Fibroblast of gingiva (primary cell): Measurements from ENCODE around the gene ZNF319.
"Not testable (repeated sequence)": the region's sequence is repeated elsewhere in the genome, so short reads cannot be mapped to it uniquely, and the experiment has no call there.

Source experiments
- DNase-seq: peaks from one replicate; pipeline ENCODE4 v3.0.0-alpha.2; 2011; ENCODE audit warnings: low read depth

The ZNF319 gene

DNA sequence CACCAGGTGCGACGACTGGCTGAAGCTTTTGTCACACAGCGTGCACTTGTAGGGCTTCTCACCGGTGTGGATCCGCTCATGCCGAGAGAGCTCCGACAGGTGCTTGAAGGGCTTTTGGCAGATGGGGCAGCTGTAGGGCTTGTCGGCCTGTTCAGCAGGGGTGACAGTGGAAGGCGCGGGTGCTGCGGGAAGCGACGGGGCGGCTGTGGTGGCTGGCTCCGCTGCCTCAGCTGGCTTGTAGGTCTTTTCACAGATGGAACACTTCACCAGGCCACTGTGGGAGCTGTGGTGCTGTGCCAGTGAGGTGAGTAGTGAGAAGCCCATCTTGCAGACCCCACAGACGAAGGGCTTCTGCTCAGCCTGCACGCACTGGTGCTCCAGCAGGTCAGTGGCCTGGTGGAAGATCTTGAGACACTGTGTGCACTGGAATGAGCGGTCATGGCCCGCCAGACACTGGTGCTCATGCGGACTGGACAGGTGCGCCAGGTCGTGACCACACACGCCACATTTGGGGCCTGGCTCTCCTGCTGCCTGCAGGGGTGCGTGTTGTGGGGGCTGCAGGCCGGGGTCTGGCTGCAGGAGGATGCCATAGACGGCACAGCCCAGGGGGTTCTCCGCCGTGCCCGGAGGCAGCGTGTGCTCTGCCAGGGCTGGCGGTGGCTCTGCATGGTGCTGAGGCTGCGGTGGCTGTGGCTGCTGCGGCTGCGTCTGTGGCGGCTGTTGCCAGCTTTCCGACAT lies 2.8 kb downstream of the ZNF319 start:
- no peak for DNase-seq

DNA sequence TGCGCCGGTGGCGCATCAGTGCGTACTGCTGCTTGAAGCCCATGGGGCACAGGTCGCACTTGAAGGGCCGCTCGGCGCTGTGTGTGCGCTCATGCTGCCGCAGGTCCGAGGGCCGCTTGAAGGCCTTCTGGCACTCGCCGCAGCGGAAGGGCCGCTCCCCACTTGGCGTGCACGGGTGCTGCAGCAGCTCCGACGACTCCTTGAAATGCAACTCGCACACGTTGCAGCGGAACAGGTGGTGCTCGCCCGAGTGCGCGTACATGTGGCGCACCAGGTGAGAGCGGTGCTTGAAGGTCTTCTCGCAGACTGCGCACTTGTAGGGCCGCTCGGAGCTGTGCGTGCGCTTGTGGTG lies 3.3 kb downstream of the ZNF319 start:
- DNase-seq = no peak

DNA sequence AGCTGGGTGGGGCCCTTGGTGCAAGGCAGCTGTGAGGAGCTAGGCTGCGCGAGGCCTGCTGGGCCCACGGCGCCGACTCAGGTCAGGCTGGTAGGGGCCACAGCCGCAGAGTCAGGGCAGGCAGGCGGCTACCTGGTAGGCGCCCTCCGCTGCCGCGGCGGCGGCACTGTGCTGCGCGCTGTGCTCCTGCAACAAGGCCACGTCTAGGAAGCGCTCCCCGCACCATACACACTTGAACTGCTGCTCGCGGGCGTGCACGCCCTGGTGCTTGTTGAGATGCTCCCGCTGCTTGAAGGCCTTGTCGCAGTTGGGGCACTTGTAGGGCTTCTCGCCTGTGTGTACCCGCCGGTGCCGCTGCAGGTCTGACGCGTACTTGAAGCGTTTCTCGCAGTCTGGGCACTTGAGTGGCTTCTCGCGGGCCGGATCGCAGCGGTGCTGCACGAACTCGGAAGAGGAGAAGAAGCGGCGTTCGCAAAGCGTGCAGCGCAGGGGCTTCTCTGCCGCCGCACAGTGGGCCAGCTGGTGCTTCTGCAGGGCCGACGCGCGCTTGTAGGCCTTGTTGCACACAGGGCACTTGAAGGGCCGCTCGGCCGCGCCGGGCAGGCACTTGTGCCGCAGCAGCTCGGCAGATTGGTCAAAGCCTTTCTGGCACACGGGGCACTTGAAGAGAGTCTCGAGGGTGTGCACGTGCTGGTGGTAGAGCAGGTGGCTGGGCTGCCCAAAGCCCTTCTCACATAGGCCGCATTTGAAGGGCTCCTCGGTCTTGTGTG lies 3.9 kb downstream of the ZNF319 start:
- no peak for DNase-seq

DNA sequence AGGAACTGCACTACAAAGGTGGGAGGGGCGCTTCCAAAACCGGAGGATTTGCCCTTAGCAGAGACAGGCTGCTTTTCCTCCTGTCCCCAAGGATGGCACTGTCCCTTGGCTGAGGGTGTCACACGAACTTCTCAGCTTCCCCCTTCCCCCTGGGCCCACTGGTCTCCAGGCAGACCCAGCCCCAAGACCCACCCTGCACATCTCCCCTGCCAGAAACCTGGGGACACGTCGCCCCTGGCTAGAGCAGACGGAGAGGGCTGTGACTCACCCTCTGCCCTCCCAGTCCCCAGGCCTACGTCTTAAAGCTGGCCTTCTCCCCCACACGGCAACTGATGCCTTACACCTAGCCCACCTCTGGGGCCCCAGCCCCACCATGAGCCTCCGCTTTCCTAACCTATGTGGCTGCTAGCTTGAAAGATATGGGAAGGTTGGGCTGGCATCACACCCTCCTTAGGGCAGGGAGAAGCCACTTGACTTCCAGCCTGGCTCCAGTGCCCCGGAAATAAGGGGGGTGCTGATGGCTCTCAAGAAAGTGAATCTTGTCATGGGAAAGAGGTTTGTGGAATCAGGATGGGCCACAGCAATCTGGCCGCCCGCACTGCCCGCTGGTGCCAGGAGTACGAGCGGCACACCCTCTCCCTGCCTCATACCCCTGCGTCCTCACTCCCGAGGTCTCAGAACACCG lies 4.6 kb downstream of the ZNF319 start:
- no peak for DNase-seq

DNA sequence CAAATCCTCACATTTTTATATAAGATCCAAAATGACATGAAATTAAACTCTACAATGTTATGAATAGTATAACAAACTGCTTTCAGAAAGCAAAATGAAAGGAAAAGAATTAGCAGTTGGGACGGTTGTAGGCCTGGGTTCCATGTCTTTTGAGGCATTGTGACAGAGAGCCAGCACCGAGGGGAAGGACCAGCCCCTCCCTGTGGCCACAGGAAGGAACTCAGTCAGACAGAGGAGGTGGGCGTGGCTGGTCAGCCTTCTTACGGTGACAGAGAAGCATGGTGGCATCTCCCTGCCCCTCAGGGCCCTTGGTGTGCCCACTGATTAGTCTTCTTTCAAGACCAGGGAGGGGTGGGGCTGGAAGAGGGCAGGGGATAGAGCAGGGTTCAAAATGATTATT lies 5.7 kb downstream of the ZNF319 start:
- DNase-seq = peak; percentile 29

DNA sequence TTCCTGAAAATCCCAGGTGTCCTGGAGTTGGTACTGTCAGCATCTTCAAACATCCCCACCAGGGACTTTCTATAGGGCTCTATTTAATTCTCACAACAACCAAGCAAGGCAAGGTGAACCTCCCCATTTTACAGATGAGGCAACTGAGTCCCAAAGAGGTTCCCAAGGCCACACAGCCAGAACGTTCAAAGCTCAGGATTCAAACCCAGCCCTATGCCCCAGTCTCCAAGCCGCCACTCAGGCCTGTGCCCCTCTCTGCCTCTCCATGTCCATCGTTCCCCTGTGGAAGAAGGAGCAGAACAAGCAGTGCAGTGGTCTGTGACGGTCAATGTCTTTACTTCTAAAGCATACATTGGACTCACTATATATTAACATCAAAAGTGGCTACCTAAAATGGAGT lies 6.1 kb downstream of the ZNF319 start:
- no peak for DNase-seq

DNA sequence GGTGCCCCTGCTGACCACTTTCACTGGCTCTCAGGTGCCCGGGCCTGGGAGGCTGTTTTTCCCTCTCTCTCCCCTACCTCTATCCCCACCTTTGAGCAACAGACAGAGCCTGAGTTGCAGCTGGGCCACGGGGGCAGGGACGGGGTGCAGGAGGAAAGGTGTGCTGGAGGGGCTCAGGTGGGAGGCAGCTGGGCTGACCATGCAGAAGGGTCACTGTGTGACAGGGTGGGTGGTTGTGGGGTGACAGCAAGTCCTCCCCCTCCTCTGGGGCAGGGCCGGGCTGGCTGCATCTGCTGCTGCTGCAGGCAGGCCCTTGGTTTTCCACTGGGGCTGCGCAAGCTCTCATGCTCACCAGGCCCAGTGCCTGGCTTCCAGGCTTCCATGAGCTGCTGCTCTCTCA lies 6.6 kb downstream of the ZNF319 start:
- DNase-seq = no peak

DNA sequence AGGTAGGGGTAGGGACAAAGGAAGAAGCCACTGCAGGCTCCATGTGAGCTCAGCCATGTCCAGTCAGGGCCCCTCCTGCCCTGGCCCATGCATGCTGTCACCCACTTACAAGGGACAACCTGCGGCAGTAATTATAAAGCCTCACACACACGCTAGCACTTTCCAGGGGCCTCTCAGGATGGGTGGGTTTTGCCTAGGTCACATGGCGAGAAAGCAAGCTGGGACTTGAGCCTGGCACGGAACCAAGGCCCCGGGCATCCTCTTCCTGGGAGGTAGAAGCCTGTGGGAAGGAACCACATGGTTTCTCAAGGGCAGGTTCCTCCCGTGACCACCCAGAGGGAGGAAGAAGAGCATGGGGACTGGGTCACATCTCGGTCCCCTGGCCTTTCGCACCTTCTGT lies 7.0 kb downstream of the ZNF319 start:
- no peak for DNase-seq

DNA sequence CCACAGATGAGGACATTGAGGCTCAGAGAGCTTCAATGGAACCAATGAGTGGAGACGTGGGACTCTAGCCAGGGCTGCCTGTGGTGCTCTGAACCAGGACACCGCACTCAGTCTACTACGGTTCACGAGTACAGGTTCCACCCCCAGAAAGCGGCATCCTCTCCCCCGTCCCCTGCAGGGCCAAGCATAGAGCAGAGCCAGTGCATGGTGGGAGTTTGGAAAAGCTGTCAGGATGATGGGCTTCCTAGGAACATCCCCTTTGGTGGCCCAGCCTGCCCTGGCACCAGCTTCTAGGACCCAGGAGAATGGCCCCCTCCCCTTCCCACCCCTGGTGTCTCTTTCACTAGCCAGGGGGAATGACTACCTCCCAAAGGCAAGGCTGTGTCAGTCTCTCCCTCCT lies 8.4 kb downstream of the ZNF319 start:
- no peak for DNase-seq

DNA sequence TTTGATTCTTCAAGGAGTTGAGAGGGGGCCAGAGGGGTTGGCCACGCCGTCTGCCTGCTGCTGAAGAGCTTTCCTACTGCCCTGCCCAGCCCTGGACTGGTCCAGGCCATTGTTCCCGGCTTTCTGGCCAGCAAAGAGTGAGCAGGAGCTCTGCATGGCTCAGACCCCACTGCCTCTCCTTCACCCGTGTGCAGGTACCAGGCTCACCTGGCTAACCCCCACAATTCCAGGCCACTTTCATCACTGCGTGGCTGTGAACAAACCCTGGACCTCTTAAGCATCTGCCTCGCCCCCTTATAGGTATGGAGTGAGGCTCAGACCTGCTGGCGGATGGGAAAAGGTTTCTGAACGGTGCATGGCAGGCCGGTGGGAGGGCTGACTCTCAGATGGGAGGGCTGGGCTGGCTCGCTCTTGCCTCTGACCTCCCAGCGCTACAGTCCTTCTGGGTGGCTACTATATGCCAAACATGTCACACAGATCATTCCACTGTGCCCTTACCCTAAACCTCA lies 8.9 kb downstream of the ZNF319 start:
- no peak for DNase-seq

DNA sequence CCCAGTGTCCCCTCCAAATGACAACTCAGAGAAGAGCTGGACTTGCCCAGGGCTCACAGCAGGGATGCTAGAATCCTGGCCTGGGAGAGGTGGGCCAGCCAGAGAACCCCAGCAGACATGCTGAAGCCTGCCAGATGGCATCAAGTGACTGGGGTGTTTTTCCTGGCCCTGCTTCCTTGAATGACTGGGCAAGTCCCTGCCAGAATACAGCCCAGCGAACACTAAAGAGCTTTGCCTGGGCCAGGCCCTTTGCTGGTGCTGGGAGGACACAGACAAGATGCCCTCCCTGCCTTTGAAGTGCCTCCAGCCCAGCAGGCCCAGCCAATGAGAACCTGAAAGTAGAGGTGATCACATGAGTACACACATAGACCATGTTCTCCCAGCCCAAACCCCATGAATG lies 11.5 kb downstream of the ZNF319 start:
- no peak for DNase-seq

DNA sequence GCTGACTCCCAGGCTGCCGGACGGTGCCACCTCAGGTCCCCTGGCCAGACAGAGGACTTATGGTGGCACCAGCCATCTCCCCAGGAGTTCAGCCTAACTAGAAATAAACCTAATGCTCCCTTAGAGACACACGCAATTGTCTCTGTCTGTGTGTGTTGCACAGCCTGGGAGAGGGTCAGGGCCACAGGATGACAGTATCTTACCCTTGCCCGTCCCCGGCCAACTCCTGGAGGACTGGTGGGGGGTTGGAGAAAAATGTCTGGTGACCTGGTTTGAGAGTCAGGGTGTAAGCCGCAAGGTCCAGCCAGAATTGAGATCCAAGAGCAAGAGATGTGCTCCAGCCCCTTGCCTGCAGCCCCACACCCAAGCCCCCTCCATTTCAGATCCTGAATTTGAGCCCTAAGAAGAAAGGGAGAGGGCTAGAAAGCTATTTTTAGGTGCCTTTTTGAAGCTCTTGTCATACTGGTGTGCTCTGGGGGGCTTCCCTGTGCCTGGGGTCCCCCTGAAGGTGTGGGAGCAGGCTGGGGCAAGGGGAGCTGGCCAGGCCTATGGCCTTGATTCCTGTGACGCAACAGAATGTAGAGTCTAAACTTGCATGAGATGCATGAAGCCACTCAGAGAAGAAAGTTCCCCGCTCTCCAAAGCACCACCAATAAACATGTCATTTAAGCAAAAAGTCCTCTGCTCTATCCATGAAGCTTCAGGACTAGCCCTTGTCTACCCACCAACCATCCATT lies 12.9 kb downstream of the ZNF319 start:
- no peak for DNase-seq

DNA sequence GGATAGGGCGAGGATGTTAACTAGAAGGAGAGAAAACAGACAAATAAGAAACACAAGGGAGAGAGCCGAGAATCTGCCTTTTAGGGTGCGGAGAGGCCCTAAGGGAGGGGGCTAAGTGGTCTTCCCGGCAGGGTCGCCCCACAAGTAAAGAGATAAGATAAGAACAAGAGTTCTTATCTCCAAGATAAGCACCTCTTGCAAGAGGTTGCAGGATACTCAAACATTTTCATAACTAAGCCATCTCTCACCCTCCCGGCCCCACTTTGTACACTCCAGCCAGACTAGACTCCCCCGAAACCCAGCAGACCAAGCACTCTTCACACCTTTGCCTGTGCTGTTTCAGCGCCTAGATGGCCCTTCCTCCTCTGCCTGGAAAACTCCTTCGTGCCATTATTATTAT lies 14.3 kb downstream of the ZNF319 start:
- no peak for DNase-seq

DNA sequence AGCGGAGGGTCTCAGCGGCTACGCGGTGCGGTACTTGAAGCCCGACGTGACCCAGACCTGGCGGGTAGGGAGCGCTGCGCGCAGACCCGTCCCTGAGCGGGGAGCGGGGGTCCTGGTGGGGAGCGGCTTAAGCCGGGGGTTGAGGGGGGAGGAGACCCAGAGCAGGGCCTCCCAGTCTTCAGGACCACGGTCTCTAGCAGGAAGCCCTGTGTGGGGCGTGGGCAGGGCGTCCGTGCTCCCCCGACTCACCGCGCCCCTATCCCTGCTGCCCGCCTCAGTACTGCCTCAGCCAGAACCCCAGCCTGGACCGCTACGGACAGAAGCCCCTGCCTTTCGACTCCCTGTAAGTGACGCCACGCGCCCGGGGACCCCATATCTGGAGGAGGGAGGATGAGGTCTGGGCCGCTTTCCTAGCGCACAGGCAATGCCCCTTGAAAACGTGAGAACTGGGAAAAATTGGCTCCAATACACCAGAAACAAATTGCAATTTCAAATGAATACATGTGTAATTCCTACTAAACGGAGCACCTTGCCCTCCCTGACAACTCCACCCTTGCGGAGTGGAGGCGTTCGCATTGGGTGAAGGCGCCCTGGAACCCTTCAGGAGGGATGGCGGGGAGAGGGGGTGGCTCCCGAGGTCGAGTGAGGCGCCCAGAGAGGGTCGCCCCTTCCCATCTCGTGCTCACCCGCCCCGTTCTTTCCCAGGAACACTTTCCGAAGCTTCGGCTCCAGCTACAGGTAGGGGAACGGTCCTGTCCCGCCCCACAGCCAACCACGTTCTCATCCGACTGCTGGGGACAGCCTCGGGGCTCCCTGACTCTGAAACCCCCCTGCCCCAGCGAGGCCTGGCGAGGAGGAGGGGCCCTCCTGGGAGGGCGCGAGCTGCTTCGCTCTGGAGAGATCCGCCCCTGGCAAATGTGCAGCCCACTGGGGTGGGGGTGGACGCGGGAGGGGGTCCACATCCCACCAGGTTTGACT lies 15.0 kb downstream of the ZNF319 start:
- DNase-seq = no peak

DNA sequence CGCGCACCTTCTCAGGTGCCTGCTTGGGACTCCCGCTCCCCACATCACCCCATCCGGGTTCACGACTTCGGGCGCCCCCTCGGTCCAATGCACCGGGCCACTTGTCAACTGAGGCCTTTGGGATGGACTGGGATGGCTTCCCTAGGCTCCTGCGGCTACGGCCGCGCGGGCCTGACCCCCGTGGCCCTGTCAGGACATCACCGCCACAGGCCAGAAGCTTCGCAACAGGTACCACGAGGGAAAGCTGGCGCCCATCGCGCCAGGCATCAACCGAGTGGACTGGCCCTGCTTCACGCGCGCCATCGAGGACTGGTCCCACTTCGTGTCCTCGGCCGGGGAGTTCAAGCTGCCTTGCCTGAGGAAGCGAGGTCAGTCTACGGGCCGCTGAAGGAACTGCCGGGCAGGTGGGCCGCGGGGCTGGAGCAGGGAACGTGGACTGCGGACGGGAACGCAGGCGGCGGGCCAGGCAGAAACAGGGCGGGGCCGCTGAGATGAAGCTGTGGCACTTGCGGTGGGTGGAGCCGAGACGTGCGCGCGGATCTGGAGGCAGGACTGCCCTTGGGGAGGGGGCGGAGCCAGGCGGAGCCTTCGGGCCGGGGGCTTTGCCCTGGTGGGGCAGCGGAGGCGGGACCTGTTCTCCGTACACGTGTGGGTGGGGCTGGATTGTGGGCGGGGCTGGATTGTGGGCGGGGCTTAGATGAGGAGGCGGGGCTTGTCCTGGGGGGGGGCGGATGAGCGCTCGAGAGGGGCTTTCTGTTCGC lies 15.8 kb downstream of the ZNF319 start:
- peak; percentile 59 for DNase-seq

DNA sequence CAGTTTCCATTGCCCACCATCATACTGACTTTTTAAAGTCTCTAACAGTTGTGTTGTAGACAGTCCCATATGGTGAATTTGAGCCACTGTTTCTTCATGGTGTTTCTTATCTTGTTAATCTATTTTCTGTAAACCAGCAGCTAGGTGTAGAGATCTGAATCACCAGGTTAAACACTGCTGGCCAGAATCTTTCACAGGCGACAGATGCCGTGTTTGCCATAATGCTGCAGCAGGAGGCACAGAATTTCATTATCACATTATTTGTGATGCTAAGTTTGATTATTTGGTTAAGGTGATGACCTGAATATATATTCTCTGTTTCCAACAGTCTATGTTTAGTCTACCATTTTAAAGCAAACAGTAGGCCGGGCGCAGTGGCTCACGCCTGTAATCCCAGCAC lies 18.1 kb downstream of the ZNF319 start:
- DNase-seq = no peak

DNA sequence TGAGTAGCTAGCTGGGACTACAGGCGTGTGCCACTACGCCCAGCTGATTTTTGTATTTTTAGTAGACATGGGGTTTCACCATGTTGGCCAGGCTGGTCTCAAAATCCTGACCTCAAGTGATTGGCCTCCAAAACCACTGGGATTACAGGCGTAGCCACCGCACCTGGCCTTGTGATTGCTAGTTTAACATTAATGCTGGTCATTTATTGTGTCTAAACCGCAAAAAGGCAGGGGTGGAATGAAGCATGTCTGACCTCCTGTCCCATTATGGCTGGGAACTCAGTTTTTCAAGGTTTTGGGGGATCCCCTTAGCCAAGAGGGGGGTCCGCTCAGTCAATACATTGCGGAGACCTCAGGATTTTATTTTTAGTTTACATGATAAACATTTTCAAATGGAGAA lies 18.8 kb downstream of the ZNF319 start:
- DNase-seq = no peak

DNA sequence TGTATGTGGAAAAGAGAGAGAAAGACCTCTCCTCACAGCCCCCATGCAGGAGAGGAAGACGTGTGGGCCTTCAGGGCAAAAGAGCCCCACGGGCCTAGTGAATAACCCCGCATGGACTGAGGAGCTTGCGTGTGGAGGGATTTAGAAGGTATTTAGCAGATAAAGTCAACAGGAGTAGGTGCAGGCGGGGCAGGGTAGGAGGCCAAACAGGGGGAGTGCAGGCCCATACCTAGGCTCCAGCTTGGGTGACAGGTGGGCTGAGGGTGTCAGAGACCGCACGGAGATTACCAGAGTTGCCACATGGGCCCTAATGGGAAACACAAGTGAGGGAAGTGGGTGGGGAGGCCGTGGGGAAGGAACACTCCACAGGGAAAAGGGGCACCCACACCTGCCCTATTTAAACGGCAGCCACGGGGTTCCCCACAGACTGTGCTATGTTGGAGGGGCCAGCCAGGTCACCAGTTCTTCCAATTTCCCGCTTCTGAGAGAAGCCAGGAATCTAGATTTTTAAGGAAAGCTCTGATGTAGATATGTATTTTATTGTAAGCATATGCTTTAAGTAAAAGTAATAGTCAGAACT lies 21.4 kb downstream of the ZNF319 start:
- DNase-seq = no peak

DNA sequence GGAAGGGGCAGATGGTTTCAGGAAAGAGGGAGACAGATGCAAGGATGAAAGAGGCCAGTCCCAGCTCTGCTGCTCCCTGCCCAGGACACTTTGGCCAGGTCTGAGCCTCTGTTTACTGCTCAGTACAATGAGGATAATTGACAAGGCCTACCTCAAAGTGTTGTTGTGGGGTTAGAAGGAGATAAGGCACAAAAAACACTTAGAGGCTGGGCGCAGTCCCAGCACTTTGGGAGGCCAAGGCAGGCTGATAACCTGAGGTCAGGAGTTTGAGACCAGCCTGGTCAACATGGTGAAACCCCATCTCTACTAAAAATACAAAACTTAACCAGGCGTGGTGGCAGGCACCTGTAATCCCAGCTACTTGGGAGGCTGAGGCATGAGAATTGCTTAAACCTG lies 22.4 kb downstream of the ZNF319 start:
- not testable (repeated sequence) for DNase-seq
